PC-3 (cell line): ENCODE results near the gene SCO2. TPM values are rescaled to one million over a fixed set of nuclear protein-coding genes. Genes with fewer than 3 reads are reported as not detected.
A peak's percentile ranks its signal among the peaks of the same experiment; 100 is the strongest.

Experiments used
- ATAC-seq: fragments of 200-7000 bp; cut with Tn5 transposase; 2 replicates; pipeline ENCODE4 v1.9.1; 2020; ENCODE audit warnings: mild to moderate bottlenecking, moderate library complexity
- BruUV-seq: library from RNA; stranded (reverse); fragments of 400-500 nt; replicated peaks from 2 replicates; lab custom pipeline; 2021; lab: Mats Ljungman, UMichigan
- CTCF ChIA-PET: fragments of 300-600 bp; sonication (Branson Sonifier 250); formaldehyde crosslinking; loops from one replicate; lab custom pipeline; 2022; ENCODE audit warnings: antibody characterized with exemption; lab: Charles Lee
- POLR2A ChIA-PET: fragments of 300-600 bp; sonication (Branson Sonifier 250); formaldehyde crosslinking; loops from one replicate; lab custom pipeline; 2022; ENCODE audit warnings: antibody characterized with exemption; ENCODE audit not compliant: unreplicated experiment; lab: Charles Lee
- DNase-seq: peaks from one replicate; pipeline ENCODE4 v3.0.0-alpha.2; 2015
- H2AFZ ChIP-seq: fragments of 300-600 bp; sonication (generic); 2 replicates; pipeline ENCODE4 v1.6.0; 2016; ENCODE audit warnings: antibody characterized with exemption, low read length
- H3F3A ChIP-seq: fragments of 300-600 bp; sonication (generic); one replicate; pipeline ENCODE4 v1.6.0; 2017; ENCODE audit warnings: antibody characterized with exemption, low read length, control low read depth, mild to moderate bottlenecking; ENCODE audit not compliant: unreplicated experiment
- H3K27ac ChIP-seq: fragments of 300-600 bp; sonication (generic); 2 replicates; pipeline ENCODE4 v1.5.1; 2016; ENCODE audit warnings: mild to moderate bottlenecking, low read length
- H3K27me3 ChIP-seq: fragments of 300-600 bp; sonication (generic); 2 replicates; pipeline ENCODE4 v1.6.1; 2016; ENCODE audit warnings: low read length, mixed read lengths
- H3K36me3 ChIP-seq: fragments of 300-600 bp; sonication (generic); 2 replicates; pipeline ENCODE4 v1.6.1; 2016; ENCODE audit warnings: low read depth, mixed run types, low read length, mixed read lengths
- H3K4me1 ChIP-seq: fragments of 300-600 bp; sonication (generic); 2 replicates; pipeline ENCODE4 v1.5.1; 2016; ENCODE audit warnings: low read length; ENCODE audit not compliant: insufficient read depth
- H3K4me2 ChIP-seq: fragments of 300-600 bp; sonication (generic); 2 replicates; pipeline ENCODE4 v1.6.0; 2016; ENCODE audit warnings: low read length
- H3K4me3 ChIP-seq: fragments of 300-600 bp; sonication (generic); 2 replicates; pipeline ENCODE4 v1.5.1; 2016; ENCODE audit warnings: mild to moderate bottlenecking, low read length, mixed read lengths
- H3K79me2 ChIP-seq: fragments of 300-600 bp; sonication (generic); 2 replicates; pipeline ENCODE4 v1.6.1; 2017; ENCODE audit warnings: low read length, mixed read lengths
- H3K9ac ChIP-seq: fragments of 300-600 bp; sonication (generic); 2 replicates; pipeline ENCODE4 v1.6.0; 2016; ENCODE audit warnings: mild to moderate bottlenecking, low read length
- H3K9me2 ChIP-seq: fragments of 300-600 bp; sonication (generic); replicated peaks from 2 replicates; pipeline ENCODE4 v1.6.1; 2016; ENCODE audit warnings: mixed run types, low read length, mixed read lengths
- H3K9me3 ChIP-seq: fragments of 300-600 bp; sonication (generic); 2 replicates; pipeline ENCODE4 v1.6.1; 2016; ENCODE audit warnings: low read length, mixed read lengths
- H4K20me1 ChIP-seq: fragments of 300-600 bp; sonication (generic); 2 replicates; pipeline ENCODE4 v1.6.1; 2016; ENCODE audit warnings: low read length, mixed read lengths
- CTCF ChIP-seq: fragments of 300-600 bp; sonication (generic); conservative IDR thresholded peaks from 2 replicates; pipeline ENCODE4 v1.5.1; 2017; ENCODE audit warnings: antibody characterized with exemption, low read depth, mild to moderate bottlenecking, low read length
- EZH2 ChIP-seq: fragments of 300-600 bp; sonication (generic); IDR thresholded peaks from one replicate; pipeline ENCODE4 v1.6.1; 2017; ENCODE audit warnings: antibody characterized with exemption, mild to moderate bottlenecking, low read length; ENCODE audit not compliant: unreplicated experiment
- EZH2phosphoT487 ChIP-seq: fragments of 300-600 bp; sonication (generic); IDR thresholded peaks from 2 replicates; pipeline ENCODE4 v1.6.1; 2018; ENCODE audit warnings: mild to moderate bottlenecking, antibody characterized with exemption, low read length, borderline replicate concordance
- intact Hi-C: fragments of 100-400 bp; cut with micrococcal nuclease; formaldehyde crosslinking; loops from 2 replicates; pipeline ENCODE4 v1.9.0; 2023
- total RNA-seq: library from RNA; depleted of rRNA; stranded (reverse); fragments of >200 nt; gene quantifications from 2 replicates; pipeline ENCODE4 v1.2.3, GENCODE V29; 2014

The SCO2 gene
- total RNA-seq, 1 experiment from 2014 or later: 5.8 TPM

GRCh38 chr22:50531546-50531961, 6.2 kb upstream of the SCO2 start:
- peak overlapping the region; percentile 78 for H3K4me3 ChIP-seq
- ATAC-seq (peak; percentile 31), DNase-seq (peak; percentile 40)
- no peak for TF ChIP-seq EZH2
- no peak for TF ChIP-seq EZH2phosphoT487
- TF ChIP-seq CTCF: no peak
- peak overlapping the region; percentile 81 for H2AFZ ChIP-seq
- no peaks in the 10 kb centered on the region for H3K27me3 ChIP-seq
- H3K9me3 ChIP-seq: no peaks in the 10 kb centered on the region
- H3K4me2 ChIP-seq: peak overlapping the region; percentile 100
- peak overlapping the region; percentile 90 for H3K9ac ChIP-seq
- no peaks in the 10 kb centered on the region for H3K36me3 ChIP-seq
- intact Hi-C loops: no loop called here
- CTCF ChIA-PET: no interaction called here
- H3K27ac ChIP-seq: peak overlapping the region; percentile 75
- peaks cover 10% of the 10 kb centered on the region; the same call in 1 of the 2 replicates for H3K4me1 ChIP-seq
- H3K9me2 ChIP-seq: no peaks in the 10 kb centered on the region
- POLR2A ChIA-PET: no interaction called here
- 0 out of 2 replicates have a peak, but pooled peaks cover 3% of the 10 kb centered on the region for H3K79me2 ChIP-seq
- no peaks in the 10 kb centered on the region for H4K20me1 ChIP-seq
- no peaks in the 10 kb centered on the region for H3F3A ChIP-seq
- BruUV-seq: no TSS peak

- peak overlapping the region; percentile 78 for H3K4me3 ChIP-seq
- H3K27ac ChIP-seq: peak overlapping the region; percentile 75
- H2AFZ ChIP-seq: peak overlapping the region; percentile 81
- peaks cover 10% of the 10 kb centered on the region; the same call in 1 of the 2 replicates for H3K4me1 ChIP-seq
- ATAC-seq (peak; percentile 44), DNase-seq (peak; percentile 74)
- ChIA-PET POLR2A (no interaction called here), CTCF (no interaction called here)
- BruUV-seq: TSS peak; percentile 1
- no peaks in the 10 kb centered on the region for H3K36me3 ChIP-seq
- H3K9me2 ChIP-seq: no peaks in the 10 kb centered on the region
- TF ChIP-seq CTCF (no peak), EZH2 (no peak), EZH2phosphoT487 (no peak)
- H3K9me3 ChIP-seq: no peaks in the 10 kb centered on the region
- peak overlapping the region; percentile 90 for H3K9ac ChIP-seq
- H3K27me3 ChIP-seq: no peaks in the 10 kb centered on the region
- peak overlapping the region; percentile 100 for H3K4me2 ChIP-seq
- intact Hi-C loops: no loop called here
- H4K20me1 ChIP-seq: no peaks in the 10 kb centered on the region
- no peaks in the 10 kb centered on the region for H3F3A ChIP-seq
- H3K79me2 ChIP-seq: 0 out of 2 replicates have a peak, but pooled peaks cover 4% of the 10 kb centered on the region
Measured at GRCh38 chr22:50530877-50531545, 5.6 kb upstream of the SCO2 start.

GRCh38 chr22:50530580-50530876, 5.1 kb upstream of the SCO2 start:
- Histone ChIP-seq H3K27ac (peak overlapping the region; percentile 75), H3K79me2 (0 out of 2 replicates have a peak, but pooled peaks cover 4% of the 10 kb centered on the region), H3F3A (no peaks in the 10 kb centered on the region), H3K9me3 (no peaks in the 10 kb centered on the region), H3K36me3 (no peaks in the 10 kb centered on the region), H3K4me2 (peak overlapping the region; percentile 100), H3K9me2 (no peaks in the 10 kb centered on the region), H4K20me1 (no peaks in the 10 kb centered on the region), H3K4me1 (peaks cover 10% of the 10 kb centered on the region; the same call in 1 of the 2 replicates), H3K4me3 (peak overlapping the region; percentile 78), H3K9ac (peak overlapping the region; percentile 90), H3K27me3 (no peaks in the 10 kb centered on the region), H2AFZ (peak overlapping the region; percentile 81)
- ChIA-PET POLR2A (no interaction called here), CTCF (no interaction called here)
- no peak for ATAC-seq
- BruUV-seq: no TSS peak
- no peak for DNase-seq
- no peak for TF ChIP-seq EZH2
- TF ChIP-seq CTCF: no peak
- no peak for TF ChIP-seq EZH2phosphoT487
- intact Hi-C loops: no loop called here
